K562 (cell line): ENCODE measurements around the gene MAP4K5. TPM values are rescaled to one million over a fixed set of nuclear protein-coding genes. Genes with fewer than 3 reads are reported as not detected.

Experiments used
- E2F6 ChIP-seq, 2 experiments: IDR thresholded peaks; 2 replicates each; pipeline ENCODE4 v1.6.1; 2011; ENCODE audit warnings: borderline replicate concordance in 1 of 2, control low read depth in 1 of 2, low read depth in 1 of 2, low read length in 1 of 2, mild to moderate bottlenecking in 1 of 2, mixed read lengths in 1 of 2, moderate library complexity in 1 of 2; ENCODE audit not compliant: insufficient read depth in 1 of 2, insufficient read length in 1 of 2, poor library complexity in 1 of 2, severe bottlenecking in 1 of 2; ENCODE audit errors: extremely low read depth in 1 of 2
- GATAD2B ChIP-seq: fragments of 450-650 bp; IDR thresholded peaks from 2 replicates; pipeline ENCODE4 v1.6.1; 2017; ENCODE audit warnings: mild to moderate bottlenecking, borderline replicate concordance
- HSF4 ChIP-seq: fragments of 250-450 bp; sonication (Bioruptor Pico); IDR thresholded peaks from 2 replicates; pipeline ENCODE4 v2.1.2; 2022; ENCODE audit warnings: mild to moderate bottlenecking, moderate library complexity, borderline replicate concordance
- JUND ChIP-seq, 2 experiments: IDR thresholded peaks; 2 replicates in 1 of 2; 3 replicates in 1 of 2; pipeline ENCODE4 v1.6.1; 2011; ENCODE audit warnings: borderline replicate concordance in 2 of 2, low read depth in 2 of 2, low read length in 2 of 2, improper control_type of control experiment in 1 of 2, missing biosample characterization in 1 of 2, missing genetic modification characterization in 1 of 2, missing genetic modification reagents in 1 of 2
- MNT ChIP-seq, 2 experiments: fragments of 450-650 bp; conservative IDR thresholded peaks; 2 replicates each; pipeline ENCODE4 v1.6.1; 2017; ENCODE audit warnings: mild to moderate bottlenecking in 2 of 2, moderate library complexity in 2 of 2
- RBM14 ChIP-seq: fragments of 200-400 bp; formaldehyde crosslinking; IDR thresholded peaks from 2 replicates; pipeline ENCODE4 v1.6.1; 2018; ENCODE audit warnings: low read depth, mild to moderate bottlenecking, low read length, moderate library complexity, borderline replicate concordance; ENCODE audit not compliant: insufficient read depth
- THRB ChIP-seq: fragments of 450-650 bp; formaldehyde crosslinking; conservative IDR thresholded peaks from 2 replicates; pipeline ENCODE4 v1.4.0; 2022; ENCODE audit warnings: mild to moderate bottlenecking, missing genetic modification characterization
- polyA plus RNA-seq, 8 experiments: library from polyadenylated mRNA; depleted of rRNA in 4 of 8; stranded (reverse) in 5 of 8; unstranded in 3 of 8; fragments of >200 nt; fragmentation: Nextera tagmentation in 2 of 8; fragmentation: Illumina TruSeq in 1 of 8; extraction: Ambion mirVana in 2 of 8; extraction: Trizol in 1 of 8; gene quantifications; 2 replicates each; pipeline versions ENCODE4 v1.2.1 to v1.2.3, GENCODE V29; 2011 to 2014; ENCODE audit warnings: inconsistent platforms in 1 of 8, missing spikeins in 1 of 8
- total RNA-seq, 7 experiments: library from RNA; depleted of rRNA in 6 of 7; stranded (reverse); fragments of >200 nt in 6 of 7; fragmentation: Illumina TruSeq in 2 of 7; extraction: Trizol in 2 of 7; gene quantifications; 2 replicates each; pipeline versions ENCODE4 v1.2.1 to v1.2.3, GENCODE V29; 2011 to 2021; ENCODE audit warnings: low replicate concordance in 1 of 7

MAP4K5 gene
- total and polyA plus RNA-seq, 9 of the 15 experiments (the other 6 are each of a cell fraction or from before 2014, with no cell fraction given), result 5.9 to 29.4 (median 18.0) TPM

GRCh38 chr14:50532502-50533240, at the start of gene MAP4K5 (continued):
- TF ChIP-seq MNT (conservative IDR thresholded peaks at IDR 0.05) (peak; percentile 68 to 83), JUND (IDR thresholded peaks at IDR 0.05; ENCODE audit: borderline replicate concordance, low read depth, low read length) (peak; percentile 61), JUND (tag; IDR thresholded peaks at IDR 0.05; ENCODE audit: borderline replicate concordance, low read depth, low read length) (peak; percentile 38; the same call in 1 of the 3 replicates), HSF4 (CRISPR knock-in tag) (no peak), GATAD2B (peak; percentile 61; the same call in 1 of the 2 replicates), RBM14 (no peak), THRB (no peak), E2F6 (IDR thresholded peaks at IDR 0.05; ENCODE audit: borderline replicate concordance in 1 of 2, extremely low read depth in 1 of 2, insufficient read depth in 1 of 2, insufficient read length in 1 of 2, low read depth in 1 of 2, low read length in 1 of 2, poor library complexity in 1 of 2, severe bottlenecking in 1 of 2) (peak; percentile 65 to 80)
